ENCODE data around the gene RFC2. TPM values are rescaled to one million over a fixed set of nuclear protein-coding genes. Genes with fewer than 3 reads are reported as not detected.

Gene RFC2
- total and polyA plus RNA-seq, 2 experiments from 2014 or later = 14.6 to 69.2 TPM

DNA sequence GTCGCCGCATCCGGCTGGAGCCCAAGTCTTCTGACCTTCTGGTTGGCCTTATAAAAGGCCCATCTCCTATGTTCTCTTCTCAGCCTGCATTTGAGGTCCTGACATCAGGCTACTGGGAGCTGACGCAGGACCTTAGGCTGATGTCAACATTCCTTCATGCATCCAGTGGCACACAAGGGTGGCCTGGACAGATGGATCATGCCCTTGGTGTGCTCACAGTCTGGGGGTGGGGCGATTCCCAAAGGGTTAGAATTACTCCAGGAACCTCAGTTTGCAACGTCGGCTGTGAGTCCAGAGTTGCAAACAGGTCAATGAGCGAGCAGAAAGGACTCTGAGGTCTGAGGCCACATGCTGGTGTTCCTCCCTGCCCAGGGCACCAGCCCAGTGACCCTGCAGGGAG lies 26.8 kb upstream of the RFC2 start:
- DNase-seq (ENCODE audit: low read depth in 1 of 2, low spot score in 1 of 2) = no peak
- Histone ChIP-seq H3K9me3 (ENCODE audit: low read depth) (no peaks in the 10 kb centered on the region), H3K36me3 (no peaks in the 10 kb centered on the region), H3K4me3 (no peak overlapping the region), H3K27ac (no peak overlapping the region), H3K27me3 (no peaks in the 10 kb centered on the region), H3K4me1 (ENCODE audit: low read depth) (peaks cover 4% of the 10 kb centered on the region)
- TF ChIP-seq, protein P1, sequence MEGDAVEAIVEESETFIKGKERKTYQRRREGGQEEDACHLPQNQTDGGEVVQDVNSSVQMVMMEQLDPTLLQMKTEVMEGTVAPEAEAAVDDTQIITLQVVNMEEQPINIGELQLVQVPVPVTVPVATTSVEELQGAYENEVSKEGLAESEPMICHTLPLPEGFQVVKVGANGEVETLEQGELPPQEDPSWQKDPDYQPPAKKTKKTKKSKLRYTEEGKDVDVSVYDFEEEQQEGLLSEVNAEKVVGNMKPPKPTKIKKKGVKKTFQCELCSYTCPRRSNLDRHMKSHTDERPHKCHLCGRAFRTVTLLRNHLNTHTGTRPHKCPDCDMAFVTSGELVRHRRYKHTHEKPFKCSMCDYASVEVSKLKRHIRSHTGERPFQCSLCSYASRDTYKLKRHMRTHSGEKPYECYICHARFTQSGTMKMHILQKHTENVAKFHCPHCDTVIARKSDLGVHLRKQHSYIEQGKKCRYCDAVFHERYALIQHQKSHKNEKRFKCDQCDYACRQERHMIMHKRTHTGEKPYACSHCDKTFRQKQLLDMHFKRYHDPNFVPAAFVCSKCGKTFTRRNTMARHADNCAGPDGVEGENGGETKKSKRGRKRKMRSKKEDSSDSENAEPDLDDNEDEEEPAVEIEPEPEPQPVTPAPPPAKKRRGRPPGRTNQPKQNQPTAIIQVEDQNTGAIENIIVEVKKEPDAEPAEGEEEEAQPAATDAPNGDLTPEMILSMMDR (IDR thresholded peaks at IDR 0.05; ENCODE audit: low read depth, low read length) = no peak

DNA sequence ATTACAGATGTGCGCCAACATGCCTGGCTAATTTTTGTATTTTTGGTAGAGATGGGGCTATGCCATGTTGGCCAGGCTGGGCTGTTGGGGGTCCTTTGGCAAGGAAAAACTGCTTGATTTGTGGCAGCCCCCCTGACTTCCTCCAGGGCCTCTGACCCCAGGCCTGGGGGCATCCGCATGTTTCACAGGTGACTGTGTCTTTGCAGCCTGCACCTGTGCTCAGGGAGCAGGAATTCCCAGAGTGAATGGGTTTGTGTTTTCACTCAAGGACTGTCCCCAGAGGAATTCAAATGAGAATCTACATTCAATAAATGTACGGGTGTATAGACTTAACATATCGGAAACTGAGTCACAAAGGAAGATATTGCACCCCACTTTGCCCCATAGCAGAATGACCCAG lies 23.4 kb upstream of the RFC2 start:
- H3K4me3 ChIP-seq = no peak overlapping the region
- no peak for DNase-seq (ENCODE audit: low read depth in 1 of 2, low spot score in 1 of 2)
- H3K27me3 ChIP-seq = no peaks in the 10 kb centered on the region
- TF ChIP-seq, protein P1 (IDR thresholded peaks at IDR 0.05; ENCODE audit: low read depth, low read length) = no peak
- H3K27ac ChIP-seq = no peak overlapping the region
- H3K9me3 ChIP-seq (ENCODE audit: low read depth) = no peaks in the 10 kb centered on the region
- H3K4me1 ChIP-seq (ENCODE audit: low read depth) = peaks cover 4% of the 10 kb centered on the region
- no peaks in the 10 kb centered on the region for H3K36me3 ChIP-seq

DNA sequence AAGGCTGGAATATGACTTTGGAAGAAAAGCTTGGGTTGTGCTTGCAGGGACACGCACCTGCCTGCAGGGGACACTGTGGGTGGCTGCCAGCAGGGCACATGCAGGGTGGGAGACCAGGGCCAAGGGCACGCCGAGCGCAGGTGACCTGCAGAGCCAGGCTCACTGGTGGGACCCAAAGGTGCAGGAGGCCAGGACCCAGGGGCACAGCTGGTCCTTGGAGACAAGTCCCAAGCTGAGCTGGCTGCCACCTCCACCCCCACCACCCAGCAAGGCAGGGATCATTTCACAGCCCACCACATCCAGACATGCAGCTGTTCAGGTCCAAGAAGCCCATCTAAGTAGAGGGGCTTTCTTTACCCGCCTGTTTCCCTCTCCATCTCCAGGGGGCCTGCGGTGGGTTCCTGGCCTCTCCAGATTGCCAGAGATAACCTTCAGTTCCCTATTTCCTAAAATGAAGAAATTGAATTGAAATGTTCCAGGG lies 21.2 kb upstream of the RFC2 start:
- Histone ChIP-seq H3K27me3 (no peaks in the 10 kb centered on the region), H3K9me3 (ENCODE audit: low read depth) (no peaks in the 10 kb centered on the region), H3K27ac (no peak overlapping the region), H3K4me3 (no peak overlapping the region), H3K36me3 (no peaks in the 10 kb centered on the region), H3K4me1 (ENCODE audit: low read depth) (peaks cover 4% of the 10 kb centered on the region)
- peak in 1 of 2 donors; percentile 48 for DNase-seq (ENCODE audit: low read depth in 1 of 2, low spot score in 1 of 2)
- TF ChIP-seq, protein P1 (IDR thresholded peaks at IDR 0.05; ENCODE audit: low read depth, low read length) = peak; percentile 52

DNA sequence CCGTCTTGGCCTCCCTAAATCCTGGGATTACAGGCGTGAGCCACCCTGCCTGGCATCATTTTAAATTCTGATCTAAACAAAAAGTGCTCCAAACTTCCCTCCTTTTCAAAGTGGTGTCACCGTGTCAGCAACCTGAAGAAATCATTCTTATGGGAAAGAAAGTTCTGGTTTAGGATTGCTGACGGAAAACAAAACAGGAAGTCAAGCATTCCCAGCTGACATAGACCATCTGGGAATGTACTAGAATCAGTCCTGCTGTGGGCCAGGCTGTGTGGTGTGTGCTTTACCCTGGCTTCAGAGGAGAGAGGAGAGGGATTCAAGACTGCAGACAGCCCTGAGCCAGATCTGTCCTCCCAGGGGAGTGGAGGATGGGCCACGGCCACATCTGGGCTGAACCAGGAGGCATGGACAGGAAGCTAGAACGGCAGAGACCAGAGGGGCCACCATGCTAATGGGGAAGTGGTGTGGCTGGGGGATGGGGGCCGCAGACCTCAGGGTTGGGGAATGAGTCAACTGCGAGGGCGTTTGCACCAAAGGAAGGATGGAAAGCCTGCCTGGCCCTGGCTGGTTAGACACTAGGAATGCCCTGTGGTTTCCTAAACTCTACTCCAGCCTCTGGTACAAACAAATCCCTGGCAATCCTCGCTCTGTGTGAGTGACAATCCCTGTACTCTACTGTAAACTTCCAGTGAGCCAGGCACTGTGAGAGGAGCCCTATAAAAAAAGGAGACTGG lies 18.3 kb upstream of the RFC2 start:
- TF ChIP-seq, protein P1 (IDR thresholded peaks at IDR 0.05; ENCODE audit: low read depth, low read length) = no peak
- Histone ChIP-seq H3K36me3 (no peaks in the 10 kb centered on the region), H3K4me3 (no peak overlapping the region), H3K4me1 (ENCODE audit: low read depth) (no peaks in the 10 kb centered on the region), H3K27me3 (no peaks in the 10 kb centered on the region), H3K27ac (peak overlapping the region; percentile 4), H3K9me3 (ENCODE audit: low read depth) (no peaks in the 10 kb centered on the region)
- peak in 1 of 2 donors; percentile 98 for DNase-seq (ENCODE audit: low read depth in 1 of 2, low spot score in 1 of 2)

DNA sequence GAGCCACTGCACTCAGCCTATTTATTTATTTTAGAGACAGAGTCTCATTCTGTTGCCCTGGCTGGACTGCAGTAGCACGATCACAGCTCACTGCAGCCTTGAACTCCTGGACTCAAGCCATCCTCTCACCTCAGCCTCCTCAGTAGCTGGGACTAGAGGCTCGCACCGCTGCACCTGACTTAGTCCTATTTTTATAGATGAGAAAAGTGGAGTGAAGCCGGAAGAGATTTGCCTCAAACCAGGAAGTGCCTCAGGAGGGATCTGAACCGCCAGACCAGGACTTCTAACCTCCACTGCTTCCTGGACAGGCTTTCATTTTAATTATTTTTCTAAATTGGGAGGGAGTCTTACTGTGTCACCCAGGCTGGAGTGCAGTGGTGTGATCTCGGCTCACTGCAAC lies 17.5 kb upstream of the RFC2 start:
- TF ChIP-seq, protein P1 (IDR thresholded peaks at IDR 0.05; ENCODE audit: low read depth, low read length) = no peak
- H3K27ac ChIP-seq = no peak overlapping the region
- no peaks in the 10 kb centered on the region for H3K4me1 ChIP-seq (ENCODE audit: low read depth)
- no peaks in the 10 kb centered on the region for H3K9me3 ChIP-seq (ENCODE audit: low read depth)
- no peaks in the 10 kb centered on the region for H3K36me3 ChIP-seq
- no peak for DNase-seq (ENCODE audit: low read depth in 1 of 2, low spot score in 1 of 2)
- no peaks in the 10 kb centered on the region for H3K27me3 ChIP-seq
- no peak overlapping the region for H3K4me3 ChIP-seq
